Liver (tissue), 9 donors: ENCODE measurements around the gene LRRC63. TPM values are rescaled to one million over a fixed set of nuclear protein-coding genes. Genes with fewer than 3 reads are reported as not detected.

ENCODE experiments used
- DNase-seq: peaks from one replicate; pipeline ENCODE4 v3.0.0-alpha.2; 2017; ENCODE audit warnings: low spot score
- H3K27ac ChIP-seq, 2 donors: one replicate each; pipeline ENCODE4 v1.7.0; 2013; ENCODE audit warnings: inconsistent platforms in 2 of 2, low read length in 2 of 2, control low read depth in 1 of 2, low read depth in 1 of 2, mild to moderate bottlenecking in 1 of 2
- H3K27me3 ChIP-seq, 4 donors: one replicate each; pipeline versions ENCODE4 v1.6.1 to v1.7.0; 2013; ENCODE audit warnings: low read length in 3 of 4, inconsistent platforms in 1 of 4, mild to moderate bottlenecking in 1 of 4, moderate library complexity in 1 of 4; ENCODE audit not compliant: control insufficient read depth in 4 of 4, insufficient read depth in 4 of 4
- H3K36me3 ChIP-seq, 4 donors: one replicate each; pipeline versions ENCODE4 v1.6.1 to v1.7.0; 2013; ENCODE audit warnings: low read length in 3 of 4, mild to moderate bottlenecking in 3 of 4, low read depth in 1 of 4, moderate library complexity in 1 of 4; ENCODE audit not compliant: control insufficient read depth in 4 of 4, insufficient read depth in 3 of 4
- H3K4me1 ChIP-seq, 4 donors: one replicate each; pipeline versions ENCODE4 v1.6.1 to v1.7.0; 2013; ENCODE audit warnings: low read length in 3 of 4, mild to moderate bottlenecking in 3 of 4, moderate library complexity in 1 of 4; ENCODE audit not compliant: control insufficient read depth in 4 of 4, insufficient read depth in 4 of 4
- H3K4me3 ChIP-seq, 3 donors: one replicate each; pipeline versions ENCODE4 v1.6.1 to v1.7.0; 2013; ENCODE audit warnings: low read length in 3 of 3, control low read depth in 1 of 3, low read depth in 1 of 3, mild to moderate bottlenecking in 1 of 3
- H3K9ac ChIP-seq, 2 donors: one replicate each; pipeline ENCODE4 v1.7.0; 2013; ENCODE audit warnings: low read length in 2 of 2, mild to moderate bottlenecking in 2 of 2, moderate library complexity in 2 of 2, control low read depth in 1 of 2, low read depth in 1 of 2
- H3K9me3 ChIP-seq, 4 donors: one replicate each; pipeline versions ENCODE4 v1.6.1 to v1.7.0; 2013; ENCODE audit warnings: low read length in 3 of 4; ENCODE audit not compliant: control insufficient read depth in 4 of 4
- ATF3 ChIP-seq: IDR thresholded peaks from 2 replicates; pipeline ENCODE4 v1.6.1; 2016; ENCODE audit warnings: antibody characterized with exemption
- CTCF ChIP-seq: fragments of 150-350 bp; IDR thresholded peaks from 2 replicates; pipeline ENCODE4 v1.5.1; 2017; ENCODE audit warnings: improper control_type of control experiment, low read depth, low read length; ENCODE audit not compliant: missing input control
- EGR1 ChIP-seq, 2 donors: IDR thresholded peaks; 2 replicates each; pipeline ENCODE4 v1.6.1; 2016 to 2018; ENCODE audit warnings: antibody characterized with exemption in 2 of 2, low read depth in 2 of 2
- FOXA1 ChIP-seq: IDR thresholded peaks from 2 replicates; pipeline ENCODE4 v1.6.1; 2016; ENCODE audit warnings: antibody characterized with exemption
- FOXA2 ChIP-seq: IDR thresholded peaks from 2 replicates; pipeline ENCODE4 v1.6.1; 2016; ENCODE audit warnings: antibody characterized with exemption
- GABPA ChIP-seq, 2 donors: IDR thresholded peaks in 1 of 2; conservative IDR thresholded peaks in 1 of 2; 2 replicates each; pipeline ENCODE4 v1.6.1; 2016; ENCODE audit warnings: antibody characterized with exemption in 2 of 2, mild to moderate bottlenecking in 1 of 2, moderate library complexity in 1 of 2
- HNF4A ChIP-seq, 2 donors: conservative IDR thresholded peaks; 2 replicates each; pipeline ENCODE4 v1.6.1; 2016; ENCODE audit warnings: antibody characterized with exemption in 2 of 2, mild to moderate bottlenecking in 2 of 2
- HNF4G ChIP-seq: IDR thresholded peaks from 2 replicates; pipeline ENCODE4 v1.6.1; 2016; ENCODE audit warnings: antibody characterized with exemption
- JUND ChIP-seq, 2 donors: IDR thresholded peaks; 2 replicates each; pipeline ENCODE4 v1.6.1; 2016; ENCODE audit warnings: antibody characterized with exemption in 2 of 2
- MAX ChIP-seq: IDR thresholded peaks from 2 replicates; pipeline ENCODE4 v1.6.1; 2016; ENCODE audit warnings: antibody characterized with exemption
- NR2F2 ChIP-seq: IDR thresholded peaks from 2 replicates; pipeline ENCODE4 v1.6.1; 2016; ENCODE audit warnings: antibody characterized with exemption
- RAD21 ChIP-seq, 2 donors: IDR thresholded peaks; 2 replicates each; pipeline ENCODE4 v1.6.1; 2016; ENCODE audit warnings: antibody characterized with exemption in 2 of 2, mild to moderate bottlenecking in 2 of 2
- REST ChIP-seq: IDR thresholded peaks from 2 replicates; pipeline ENCODE4 v1.6.1; 2016; ENCODE audit warnings: antibody characterized with exemption, mild to moderate bottlenecking
- RXRA ChIP-seq, 2 donors: IDR thresholded peaks; 2 replicates each; pipeline ENCODE4 v1.6.1; 2017 to 2018; ENCODE audit warnings: antibody characterized with exemption in 2 of 2, mild to moderate bottlenecking in 1 of 2
- SP1 ChIP-seq: IDR thresholded peaks from 2 replicates; pipeline ENCODE4 v1.6.1; 2018; ENCODE audit warnings: antibody characterized with exemption, mild to moderate bottlenecking
- TAF1 ChIP-seq: conservative IDR thresholded peaks from 2 replicates; pipeline ENCODE4 v1.6.1; 2016; ENCODE audit warnings: antibody characterized with exemption, mild to moderate bottlenecking
- YY1 ChIP-seq: IDR thresholded peaks from 2 replicates; pipeline ENCODE4 v1.6.1; 2016; ENCODE audit warnings: antibody characterized with exemption, mild to moderate bottlenecking
- whole genome bisulfite sequencing: extraction: QIAGEN DNeasy Blood & Tissue Kit; methylation state at CpG from one replicate; pipeline ENCODE4 v1.1.7; 2013; 5-methylcytosine and 5-hydroxymethylcytosine counted together
- polyA plus RNA-seq, 2 donors: library from polyadenylated mRNA; stranded (reverse) in 1 of 2; unstranded in 1 of 2; fragments of 200-250 nt in 1 of 2; fragments of >200 nt in 1 of 2; fragmentation: Nextera tagmentation in 1 of 2; extraction: Ambion mirVana in 1 of 2; gene quantifications; one replicate each; pipeline versions ENCODE4 v1.2.1 to v1.2.3, GENCODE V29; 2013 to 2015
- total RNA-seq, 2 donors: library from RNA; depleted of rRNA; stranded (reverse); fragments of >200 nt; gene quantifications; one replicate each; pipeline ENCODE4 v1.2.3, GENCODE V29; 2014
- TF ChIP-seq, protein P1 (sequence below): IDR thresholded peaks from 2 replicates; pipeline ENCODE4 v1.6.1; 2016; ENCODE audit warnings: antibody characterized with exemption
- donor health status: healthy.
- donor health status: healthy.
- donor health status: healthy.
- donor health status: healthy.
- donor health status: healthy.

LRRC63 gene
- total and polyA plus RNA-seq, 4 donors, result 0.03 to 0.84 (median 0.09) TPM

- H3K27me3 ChIP-seq, result no peaks in the 10 kb centered on the region
- H3K4me3 ChIP-seq, result no peak overlapping the region
- WGBS, result 90% methylated on average over 1 of the region's 1 CpG
- no peak overlapping the region for H3K27ac ChIP-seq
- H3K4me1 ChIP-seq, result no peaks in the 10 kb centered on the region
- H3K36me3 ChIP-seq, result no peaks in the 10 kb centered on the region
- no peak for TF ChIP-seq NR2F2
- no peak for TF ChIP-seq FOXA2
- no peak for TF ChIP-seq HNF4G
- TF ChIP-seq, protein P1, sequence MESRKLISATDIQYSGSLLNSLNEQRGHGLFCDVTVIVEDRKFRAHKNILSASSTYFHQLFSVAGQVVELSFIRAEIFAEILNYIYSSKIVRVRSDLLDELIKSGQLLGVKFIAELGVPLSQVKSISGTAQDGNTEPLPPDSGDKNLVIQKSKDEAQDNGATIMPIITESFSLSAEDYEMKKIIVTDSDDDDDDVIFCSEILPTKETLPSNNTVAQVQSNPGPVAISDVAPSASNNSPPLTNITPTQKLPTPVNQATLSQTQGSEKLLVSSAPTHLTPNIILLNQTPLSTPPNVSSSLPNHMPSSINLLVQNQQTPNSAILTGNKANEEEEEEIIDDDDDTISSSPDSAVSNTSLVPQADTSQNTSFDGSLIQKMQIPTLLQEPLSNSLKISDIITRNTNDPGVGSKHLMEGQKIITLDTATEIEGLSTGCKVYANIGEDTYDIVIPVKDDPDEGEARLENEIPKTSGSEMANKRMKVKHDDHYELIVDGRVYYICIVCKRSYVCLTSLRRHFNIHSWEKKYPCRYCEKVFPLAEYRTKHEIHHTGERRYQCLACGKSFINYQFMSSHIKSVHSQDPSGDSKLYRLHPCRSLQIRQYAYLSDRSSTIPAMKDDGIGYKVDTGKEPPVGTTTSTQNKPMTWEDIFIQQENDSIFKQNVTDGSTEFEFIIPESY, result no peak
- no peak for TF ChIP-seq EGR1 (IDR thresholded peaks at IDR 0.05; ENCODE audit: low read depth in 2 of 2)
- TF ChIP-seq HNF4A (conservative IDR thresholded peaks at IDR 0.05), result no peak
- TF ChIP-seq ATF3, result no peak
- no peak for TF ChIP-seq RXRA (IDR thresholded peaks at IDR 0.05)
- no peak for TF ChIP-seq FOXA1
- TF ChIP-seq MAX, result no peak
- TF ChIP-seq JUND (IDR thresholded peaks at IDR 0.05), result no peak
- TF ChIP-seq REST, result no peak
- H3K9me3 ChIP-seq, result peaks cover 2 to 8% (median 5%) of the 10 kb centered on the region in 4 donors
- DNase-seq, result no peak
- no peak overlapping the region for H3K9ac ChIP-seq
Observed at GRCh38 chr13:46235286-46235685, 23.6 kb downstream of the LRRC63 start.

GRCh38 chr13:46265292-46265691 lies 53.6 kb downstream of the LRRC63 start:
- Histone ChIP-seq H3K27ac (no peak overlapping the region), H3K27me3 (peaks cover 0 to 4% (median 0%) of the 10 kb centered on the region in 4 donors), H3K36me3 (no peaks in the 10 kb centered on the region), H3K4me3 (no peak overlapping the region), H3K9me3 (no peaks in the 10 kb centered on the region), H3K9ac (no peak overlapping the region), H3K4me1 (no peaks in the 10 kb centered on the region)
- WGBS, result 91% methylated on average over 1 of the region's 1 CpG
- DNase-seq, result no peak
- no peak for TF ChIP-seq GABPA (IDR thresholded peaks at IDR 0.05 in 1 of 2, conservative IDR thresholded peaks at IDR 0.05 in 1 of 2)
- TF ChIP-seq MAX, result no peak
- TF ChIP-seq TAF1, result no peak
- no peak for TF ChIP-seq SP1
- no peak for TF ChIP-seq YY1
- TF ChIP-seq NR2F2, result no peak
- no peak for TF ChIP-seq HNF4A (conservative IDR thresholded peaks at IDR 0.05)
- no peak for TF ChIP-seq RAD21 (IDR thresholded peaks at IDR 0.05)
- no peak for TF ChIP-seq JUND (IDR thresholded peaks at IDR 0.05)
- TF ChIP-seq HNF4G, result no peak
- TF ChIP-seq CTCF, result no peak
- TF ChIP-seq, protein P1, result no peak
- TF ChIP-seq EGR1 (IDR thresholded peaks at IDR 0.05; ENCODE audit: low read depth in 2 of 2), result no peak
- TF ChIP-seq FOXA2, result no peak
- no peak for TF ChIP-seq RXRA (IDR thresholded peaks at IDR 0.05)
- no peak for TF ChIP-seq REST
